HepG2 (cell line): ENCODE results near the gene SLC25A1. TPM values are rescaled to one million over a fixed set of nuclear protein-coding genes. Genes with fewer than 3 reads are reported as not detected.
A peak's percentile ranks its signal among the peaks of the same experiment; 100 is the strongest.

ENCODE experiments used
- ASH2L ChIP-seq: fragments of 300-600, 200-600 bp; sonication (generic); IDR thresholded peaks from 2 replicates; pipeline ENCODE4 v1.7.0; 2017; ENCODE audit warnings: low read depth, mild to moderate bottlenecking, moderate library complexity, mixed read lengths, low read length; ENCODE audit not compliant: insufficient read length
- CBX2 ChIP-seq, 2 experiments: fragments of 200-600 bp in 1 of 2; sonication (generic); formaldehyde crosslinking in 1 of 2; IDR thresholded peaks; 2 replicates each; pipeline versions ENCODE4 v1.7.0 to v1.8.1; 2018 to 2022; ENCODE audit warnings: low read depth in 2 of 2, low read length in 1 of 2, mild to moderate bottlenecking in 1 of 2, missing genetic modification reagents in 1 of 2
- CCAR2 ChIP-seq: fragments of 200-400 bp; formaldehyde crosslinking; optimal IDR thresholded peaks from 2 replicates; pipeline ENCODE3; 2018; ENCODE audit warnings: low read depth, mild to moderate bottlenecking, low read length, moderate library complexity
- ERF ChIP-seq: IDR thresholded peaks from 2 replicates; pipeline ENCODE4 v1.6.1; 2018; ENCODE audit warnings: missing biosample characterization, missing genetic modification reagents
- ETV5 ChIP-seq: IDR thresholded peaks from 2 replicates; pipeline ENCODE4 v1.6.1; 2018; ENCODE audit warnings: missing biosample characterization, missing genetic modification reagents, inconsistent platforms, borderline replicate concordance
- FIP1L1 ChIP-seq: fragments of 200-400 bp; formaldehyde crosslinking; IDR thresholded peaks from 2 replicates; pipeline ENCODE4 v1.6.1; 2018; ENCODE audit warnings: low read depth, mild to moderate bottlenecking, low read length, moderate library complexity, borderline replicate concordance; ENCODE audit not compliant: insufficient read depth
- MAF1 ChIP-seq: sonication (generic); formaldehyde crosslinking; IDR thresholded peaks from 2 replicates; pipeline ENCODE4 v1.5.0; 2020; ENCODE audit warnings: missing genetic modification reagents, borderline replicate concordance
- NFKB2 ChIP-seq: sonication (generic); formaldehyde crosslinking; IDR thresholded peaks from 2 replicates; pipeline ENCODE4 v1.4.0; 2020; ENCODE audit warnings: missing genetic modification reagents, borderline replicate concordance
- NR2F2 ChIP-seq: IDR thresholded peaks from 2 replicates; pipeline ENCODE4 v1.6.1; 2012; ENCODE audit warnings: low read depth, inconsistent platforms, borderline replicate concordance
- POLR2A ChIP-seq, 2 experiments: IDR thresholded peaks; 2 replicates each; pipeline ENCODE4 v1.6.1; 2011; ENCODE audit warnings: low read depth in 2 of 2, low read length in 2 of 2, mild to moderate bottlenecking in 1 of 2, moderate library complexity in 1 of 2; ENCODE audit not compliant: insufficient read depth in 1 of 2
- RCOR2 ChIP-seq: IDR thresholded peaks from 2 replicates; pipeline ENCODE4 v1.6.1; 2016; ENCODE audit warnings: missing biosample characterization, missing genetic modification reagents
- RFXAP ChIP-seq: sonication (generic); formaldehyde crosslinking; IDR thresholded peaks from 2 replicates; pipeline ENCODE4 v1.4.0; 2020; ENCODE audit warnings: missing genetic modification reagents, borderline replicate concordance
- SNRNP70 ChIP-seq: fragments of 200-400 bp; formaldehyde crosslinking; IDR thresholded peaks from 2 replicates; pipeline ENCODE4 v1.6.1; 2017; ENCODE audit warnings: mild to moderate bottlenecking, low read depth, low read length, moderate library complexity
- STAG1 ChIP-seq: sonication (generic); formaldehyde crosslinking; IDR thresholded peaks from 2 replicates; pipeline ENCODE4 v1.4.0; 2020; ENCODE audit warnings: missing genetic modification reagents
- THYN1 ChIP-seq: sonication (generic); formaldehyde crosslinking; IDR thresholded peaks from 2 replicates; pipeline ENCODE4 v1.8.1; 2023; ENCODE audit warnings: low read depth, mild to moderate bottlenecking, moderate library complexity, missing genetic modification reagents, borderline replicate concordance
- YEATS2 ChIP-seq: sonication (generic); formaldehyde crosslinking; IDR thresholded peaks from 2 replicates; pipeline ENCODE4 v1.4.0; 2020; ENCODE audit warnings: missing genetic modification reagents, borderline replicate concordance
- ZBTB38 ChIP-seq: sonication (generic); formaldehyde crosslinking; IDR thresholded peaks from 2 replicates; pipeline ENCODE4 v1.5.1; 2020; ENCODE audit warnings: mild to moderate bottlenecking, missing genetic modification reagents
- ZFYVE20 ChIP-seq: sonication (generic); formaldehyde crosslinking; IDR thresholded peaks from 2 replicates; pipeline ENCODE4 v1.8.0; 2023; ENCODE audit warnings: low read depth, mild to moderate bottlenecking, moderate library complexity, missing genetic modification reagents, borderline replicate concordance
- ZKSCAN1 ChIP-seq: fragments of 150-350 bp; IDR thresholded peaks from 2 replicates; pipeline ENCODE4 v1.6.1; 2014; ENCODE audit warnings: low read length
- ZNF335 ChIP-seq: sonication (generic); formaldehyde crosslinking; IDR thresholded peaks from 2 replicates; pipeline ENCODE4 v1.4.0; 2020; ENCODE audit warnings: missing genetic modification reagents
- ZNF780A ChIP-seq: sonication (generic); formaldehyde crosslinking; IDR thresholded peaks from 2 replicates; pipeline ENCODE4 v1.8.0; 2022; ENCODE audit warnings: mild to moderate bottlenecking, missing genetic modification reagents, moderate library complexity
- polyA plus RNA-seq, 8 experiments: library from polyadenylated mRNA; depleted of rRNA in 3 of 8; stranded (reverse) in 7 of 8; unstranded in 1 of 8; fragments of >200 nt; fragmentation: Illumina TruSeq in 4 of 8; extraction: Trizol in 4 of 8; gene quantifications; 2 replicates each; pipeline versions ENCODE4 v1.2.1 to v1.2.3, GENCODE V29; 2011 to 2016; ENCODE audit warnings: low read depth in 4 of 8, missing spikeins in 1 of 8, mixed read lengths in 1 of 8; ENCODE audit not compliant: insufficient read depth in 1 of 8
- total RNA-seq, 5 experiments: library from RNA; depleted of rRNA; stranded (reverse); fragments of >200 nt; fragmentation: Illumina TruSeq; extraction: Trizol; gene quantifications; 2 replicates each; pipeline ENCODE4 v1.2.3, GENCODE V29; 2016; ENCODE audit warnings: low read depth in 1 of 5
- TF ChIP-seq, protein P1 (sequence below): sonication (generic); formaldehyde crosslinking; IDR thresholded peaks from 2 replicates; pipeline ENCODE4 v1.4.0; 2020; ENCODE audit warnings: mild to moderate bottlenecking, missing genetic modification reagents
- TF ChIP-seq, protein P2 (sequence below): sonication (generic); formaldehyde crosslinking; IDR thresholded peaks from 2 replicates; pipeline ENCODE4 v1.8.1; 2023; ENCODE audit warnings: mild to moderate bottlenecking, inconsistent platforms, moderate library complexity, missing genetic modification reagents, borderline replicate concordance
- TF ChIP-seq, protein P3 (sequence below): sonication (generic); formaldehyde crosslinking; IDR thresholded peaks from 2 replicates; pipeline ENCODE4 v1.4.0; 2020; ENCODE audit warnings: missing genetic modification reagents
- TF ChIP-seq, protein P4 (sequence below): sonication (generic); formaldehyde crosslinking; IDR thresholded peaks from 2 replicates; pipeline ENCODE4 v1.4.0; 2020; ENCODE audit warnings: mild to moderate bottlenecking, low read depth, missing genetic modification reagents

Gene SLC25A1
- total and polyA plus RNA-seq, 2 of the 13 experiments (the other 11 are each of a cell fraction or from before 2014, with no cell fraction given): 49.4 to 161 TPM

DNA sequence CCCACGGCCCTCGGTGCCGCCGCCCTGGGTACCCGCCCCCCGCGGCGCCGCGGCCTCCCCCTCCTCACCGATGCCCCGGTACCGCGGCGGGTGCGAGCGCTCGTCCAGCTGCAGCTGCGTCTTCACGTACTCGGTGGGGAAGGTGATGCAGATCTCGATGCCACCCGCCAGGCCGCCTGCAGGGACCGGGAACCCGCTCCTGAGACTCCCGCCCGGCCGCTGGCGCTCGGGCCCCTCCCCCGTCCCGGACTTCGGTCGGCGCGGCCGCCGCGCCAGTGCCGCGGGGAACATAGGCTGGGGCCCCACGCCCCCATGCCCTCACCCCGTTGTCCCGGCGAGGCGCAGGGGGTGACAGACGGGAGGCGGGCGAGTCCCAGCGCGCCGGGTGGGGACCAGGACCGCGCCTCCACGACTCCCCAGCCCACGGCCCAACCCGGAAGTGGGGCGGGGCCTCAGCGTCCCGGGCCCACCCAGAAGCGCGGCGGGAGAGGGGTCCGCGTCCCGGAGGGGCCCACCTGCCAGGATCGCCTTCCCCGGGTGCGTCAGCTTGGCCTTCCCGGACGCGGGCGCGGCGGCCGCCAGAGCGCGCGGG is 375 bp downstream of the SLC25A1 start (continued):
- TF ChIP-seq, protein P1, sequence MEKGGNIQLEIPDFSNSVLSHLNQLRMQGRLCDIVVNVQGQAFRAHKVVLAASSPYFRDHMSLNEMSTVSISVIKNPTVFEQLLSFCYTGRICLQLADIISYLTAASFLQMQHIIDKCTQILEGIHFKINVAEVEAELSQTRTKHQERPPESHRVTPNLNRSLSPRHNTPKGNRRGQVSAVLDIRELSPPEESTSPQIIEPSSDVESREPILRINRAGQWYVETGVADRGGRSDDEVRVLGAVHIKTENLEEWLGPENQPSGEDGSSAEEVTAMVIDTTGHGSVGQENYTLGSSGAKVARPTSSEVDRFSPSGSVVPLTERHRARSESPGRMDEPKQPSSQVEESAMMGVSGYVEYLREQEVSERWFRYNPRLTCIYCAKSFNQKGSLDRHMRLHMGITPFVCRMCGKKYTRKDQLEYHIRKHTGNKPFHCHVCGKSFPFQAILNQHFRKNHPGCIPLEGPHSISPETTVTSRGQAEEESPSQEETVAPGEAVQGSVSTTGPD (CRISPR knock-in tag): no peak
- no peak for TF ChIP-seq RFXAP
- TF ChIP-seq ZNF780A (CRISPR knock-in tag): no peak
- no peak for TF ChIP-seq ZNF335 (CRISPR knock-in tag)
- TF ChIP-seq ASH2L: peak; percentile 26
- TF ChIP-seq, protein P2, sequence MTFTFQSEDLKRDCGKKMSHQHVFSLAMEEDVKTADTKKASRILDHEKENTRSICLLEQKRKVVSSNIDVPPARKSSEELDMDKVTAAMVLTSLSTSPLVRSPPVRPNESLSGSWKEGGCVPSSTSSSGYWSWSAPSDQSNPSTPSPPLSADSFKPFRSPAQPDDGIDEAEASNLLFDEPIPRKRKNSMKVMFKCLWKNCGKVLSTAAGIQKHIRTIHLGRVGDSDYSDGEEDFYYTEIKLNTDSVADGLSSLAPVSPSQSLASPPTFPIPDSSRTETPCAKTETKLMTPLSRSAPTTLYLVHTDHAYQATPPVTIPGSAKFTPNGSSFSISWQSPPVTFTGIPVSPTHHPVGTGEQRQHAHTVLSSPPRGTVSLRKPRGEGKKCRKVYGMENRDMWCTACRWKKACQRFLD (CRISPR knock-in tag): 0 out of 2 replicates have a peak, but pooled peaks have one; percentile 37
- TF ChIP-seq CCAR2: no peak
- TF ChIP-seq NFKB2: no peak; the same call in 1 of the 2 replicates
- peak; percentile 35; the same call in 1 of the 2 replicates for TF ChIP-seq ETV5
- no peak for TF ChIP-seq ZBTB38 (CRISPR knock-in tag)
- 0 out of 2 replicates have a peak, but pooled peaks have one; percentile 29 for TF ChIP-seq MAF1 (CRISPR knock-in tag)
- TF ChIP-seq, protein P3, sequence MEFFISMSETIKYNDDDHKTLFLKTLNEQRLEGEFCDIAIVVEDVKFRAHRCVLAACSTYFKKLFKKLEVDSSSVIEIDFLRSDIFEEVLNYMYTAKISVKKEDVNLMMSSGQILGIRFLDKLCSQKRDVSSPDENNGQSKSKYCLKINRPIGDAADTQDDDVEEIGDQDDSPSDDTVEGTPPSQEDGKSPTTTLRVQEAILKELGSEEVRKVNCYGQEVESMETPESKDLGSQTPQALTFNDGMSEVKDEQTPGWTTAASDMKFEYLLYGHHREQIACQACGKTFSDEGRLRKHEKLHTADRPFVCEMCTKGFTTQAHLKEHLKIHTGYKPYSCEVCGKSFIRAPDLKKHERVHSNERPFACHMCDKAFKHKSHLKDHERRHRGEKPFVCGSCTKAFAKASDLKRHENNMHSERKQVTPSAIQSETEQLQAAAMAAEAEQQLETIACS (CRISPR knock-in tag): no peak
- no peak for TF ChIP-seq ZKSCAN1
- no peak for TF ChIP-seq STAG1
- TF ChIP-seq SNRNP70: no peak
- TF ChIP-seq YEATS2 (CRISPR knock-in tag): no peak
- TF ChIP-seq ERF (CRISPR knock-in tag): no peak
- TF ChIP-seq CBX2 (IDR thresholded peaks at IDR 0.05; ENCODE audit: low read depth, low read length): no peak
- TF ChIP-seq CBX2 (CRISPR knock-in tag; IDR thresholded peaks at IDR 0.05; ENCODE audit: low read depth): no peak
- TF ChIP-seq POLR2A (IDR thresholded peaks at IDR 0.05; ENCODE audit: insufficient read depth in 1 of 2, low read depth in 2 of 2, low read length in 2 of 2): peak in 1 of 2 experiments; percentile 39; a peak in 2 of 4 replicates
- no peak for TF ChIP-seq FIP1L1
- TF ChIP-seq THYN1 (CRISPR knock-in tag): no peak
- TF ChIP-seq, protein P4, sequence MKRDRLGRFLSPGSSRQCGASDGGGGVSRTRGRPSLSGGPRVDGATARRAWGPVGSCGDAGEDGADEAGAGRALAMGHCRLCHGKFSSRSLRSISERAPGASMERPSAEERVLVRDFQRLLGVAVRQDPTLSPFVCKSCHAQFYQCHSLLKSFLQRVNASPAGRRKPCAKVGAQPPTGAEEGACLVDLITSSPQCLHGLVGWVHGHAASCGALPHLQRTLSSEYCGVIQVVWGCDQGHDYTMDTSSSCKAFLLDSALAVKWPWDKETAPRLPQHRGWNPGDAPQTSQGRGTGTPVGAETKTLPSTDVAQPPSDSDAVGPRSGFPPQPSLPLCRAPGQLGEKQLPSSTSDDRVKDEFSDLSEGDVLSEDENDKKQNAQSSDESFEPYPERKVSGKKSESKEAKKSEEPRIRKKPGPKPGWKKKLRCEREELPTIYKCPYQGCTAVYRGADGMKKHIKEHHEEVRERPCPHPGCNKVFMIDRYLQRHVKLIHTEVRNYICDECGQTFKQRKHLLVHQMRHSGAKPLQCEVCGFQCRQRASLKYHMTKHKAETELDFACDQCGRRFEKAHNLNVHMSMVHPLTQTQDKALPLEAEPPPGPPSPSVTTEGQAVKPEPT (CRISPR knock-in tag): no peak
- TF ChIP-seq ZFYVE20 (CRISPR knock-in tag): no peak
- TF ChIP-seq RCOR2 (CRISPR knock-in tag): no peak
- no peak for TF ChIP-seq NR2F2
